Measurements from ENCODE around the gene ATXN1.

The ATXN1 gene

GRCh38 chr6:16718356-16718755 is 42.9 kb downstream of the ATXN1 start:
- H3K79me2 ChIP-seq (ENCODE audit: insufficient read depth, low read depth): peaks cover 14% of the 10 kb centered on the region; the same call in 1 of the 2 replicates
- H3K4me3 ChIP-seq (IDR thresholded peaks at IDR 0.05; ENCODE audit: insufficient read depth, low read depth, low read length): no peak overlapping the region
- H3K27me3 ChIP-seq (ENCODE audit: insufficient read depth, low read depth): no peaks in the 10 kb centered on the region
- no peak overlapping the region for H3K9ac ChIP-seq
- no peak overlapping the region for H3K27ac ChIP-seq
- H4K20me1 ChIP-seq (ENCODE audit: insufficient read depth): no peaks in the 10 kb centered on the region
- no peaks in the 10 kb centered on the region for H3K4me1 ChIP-seq (ENCODE audit: low read depth, poor library complexity, severe bottlenecking)
- no peaks in the 10 kb centered on the region for H3K36me3 ChIP-seq (ENCODE audit: insufficient read depth)
- no peak for TF ChIP-seq CTCF (conservative IDR thresholded peaks at IDR 0.05; ENCODE audit: low read depth, low read length)
- no peak overlapping the region for H2AFZ ChIP-seq (ENCODE audit: low read depth)
- no peak overlapping the region for H3K4me2 ChIP-seq

- Histone ChIP-seq H3K4me3 (IDR thresholded peaks at IDR 0.05; ENCODE audit: insufficient read depth, low read depth, low read length) (no peak overlapping the region), H4K20me1 (ENCODE audit: insufficient read depth) (no peaks in the 10 kb centered on the region), H3K4me2 (no peak overlapping the region), H3K4me1 (ENCODE audit: low read depth, poor library complexity, severe bottlenecking) (no peaks in the 10 kb centered on the region), H3K27me3 (ENCODE audit: insufficient read depth, low read depth) (no peaks in the 10 kb centered on the region), H3K79me2 (ENCODE audit: insufficient read depth, low read depth) (peaks cover 9% of the 10 kb centered on the region; the same call in 1 of the 2 replicates), H3K36me3 (ENCODE audit: insufficient read depth) (no peaks in the 10 kb centered on the region), H2AFZ (ENCODE audit: low read depth) (no peak overlapping the region), H3K27ac (no peak overlapping the region), H3K9ac (no peak overlapping the region)
- TF ChIP-seq CTCF (conservative IDR thresholded peaks at IDR 0.05; ENCODE audit: low read depth, low read length): no peak
Measured at GRCh38 chr6:16717275-16717942, 43.9 kb downstream of the ATXN1 start.

GRCh38 chr6:16716321-16716858 is 44.9 kb downstream of the ATXN1 start:
- Histone ChIP-seq H3K27ac (no peak overlapping the region), H2AFZ (ENCODE audit: low read depth) (no peak overlapping the region), H3K79me2 (ENCODE audit: insufficient read depth, low read depth) (peaks cover 5% of the 10 kb centered on the region; the same call in 1 of the 2 replicates), H3K9ac (no peak overlapping the region), H3K27me3 (ENCODE audit: insufficient read depth, low read depth) (no peaks in the 10 kb centered on the region), H4K20me1 (ENCODE audit: insufficient read depth) (no peaks in the 10 kb centered on the region), H3K36me3 (ENCODE audit: insufficient read depth) (no peaks in the 10 kb centered on the region), H3K4me3 (IDR thresholded peaks at IDR 0.05; ENCODE audit: insufficient read depth, low read depth, low read length) (no peak overlapping the region), H3K4me2 (no peak overlapping the region), H3K4me1 (ENCODE audit: low read depth, poor library complexity, severe bottlenecking) (no peaks in the 10 kb centered on the region)
- no peak for TF ChIP-seq CTCF (conservative IDR thresholded peaks at IDR 0.05; ENCODE audit: low read depth, low read length)

- no peak for TF ChIP-seq CTCF (conservative IDR thresholded peaks at IDR 0.05; ENCODE audit: low read depth, low read length)
- Histone ChIP-seq H3K79me2 (ENCODE audit: insufficient read depth, low read depth) (no peaks in the 10 kb centered on the region; the same call in 1 of the 2 replicates), H3K4me2 (no peak overlapping the region), H3K27ac (no peak overlapping the region), H3K4me3 (IDR thresholded peaks at IDR 0.05; ENCODE audit: insufficient read depth, low read depth, low read length) (no peak overlapping the region), H3K36me3 (ENCODE audit: insufficient read depth) (no peaks in the 10 kb centered on the region), H3K4me1 (ENCODE audit: low read depth, poor library complexity, severe bottlenecking) (no peaks in the 10 kb centered on the region), H2AFZ (ENCODE audit: low read depth) (no peak overlapping the region), H4K20me1 (ENCODE audit: insufficient read depth) (no peaks in the 10 kb centered on the region), H3K9ac (no peak overlapping the region), H3K27me3 (ENCODE audit: insufficient read depth, low read depth) (no peaks in the 10 kb centered on the region)
Measured at GRCh38 chr6:16713597-16713996, 47.7 kb downstream of the ATXN1 start.

All from KMS-11 (cell line).